Breast epithelium (tissue), 4 donors: Measurements from ENCODE around the gene EXOC3L2. TPM values are rescaled to one million over a fixed set of nuclear protein-coding genes. Genes with fewer than 3 reads are reported as not detected.
A peak's percentile ranks its signal among the peaks of the same experiment; 100 is the strongest.

ENCODE experiments used
- DNase-seq, 2 donors: peaks; one replicate each; pipeline ENCODE4 v3.0.0-alpha.2; 2019; ENCODE audit warnings: low spot score in 2 of 2
- H3K27ac ChIP-seq, 2 donors: fragments of 200-600 bp; sonication (generic) in 1 of 2; one replicate each; pipeline ENCODE4 v1.5.1; 2016 to 2019; ENCODE audit warnings: mild to moderate bottlenecking in 1 of 2
- H3K27me3 ChIP-seq, 2 donors: fragments of 200-600 bp; sonication (generic) in 1 of 2; one replicate each; pipeline versions ENCODE4 v1.5.1 to v1.6.0; 2017 to 2019; ENCODE audit warnings: control low read depth in 1 of 2, mild to moderate bottlenecking in 1 of 2
- H3K36me3 ChIP-seq: fragments of 200-600 bp; one replicate; pipeline ENCODE4 v1.5.1; 2019
- H3K4me1 ChIP-seq, 2 donors: fragments of 200-600 bp; sonication (generic); one replicate each; pipeline ENCODE4 v1.5.1; 2016 to 2019; ENCODE audit warnings: control low read depth in 1 of 2
- H3K4me3 ChIP-seq, 3 donors: fragments of 200-600 bp; sonication (generic); 1 replicate in 2 of 3; 2 replicates in 1 of 3; pipeline ENCODE4 v1.5.1; 2016 to 2019; ENCODE audit warnings: mild to moderate bottlenecking in 3 of 3, moderate library complexity in 2 of 3
- H3K9me3 ChIP-seq, 2 donors: fragments of 200-600 bp; sonication (generic) in 1 of 2; one replicate each; pipeline ENCODE4 v1.5.1; 2016 to 2019; ENCODE audit warnings: control low read depth in 1 of 2
- CTCF ChIP-seq, 3 donors: fragments of 450-650 bp; IDR thresholded peaks; one replicate each; pipeline ENCODE4 v1.5.1; 2016 to 2017; ENCODE audit warnings: antibody characterized with exemption in 3 of 3, mild to moderate bottlenecking in 3 of 3, moderate library complexity in 3 of 3
- POLR2A ChIP-seq: fragments of 450-650 bp; IDR thresholded peaks from one replicate; pipeline ENCODE4 v1.6.1; 2016; ENCODE audit warnings: antibody characterized with exemption, mild to moderate bottlenecking, moderate library complexity
- POLR2AphosphoS5 ChIP-seq, 3 donors: sonication (generic); formaldehyde crosslinking; IDR thresholded peaks; one replicate each; pipeline ENCODE4 v1.6.1; 2017; ENCODE audit warnings: antibody characterized with exemption in 3 of 3
- intact Hi-C: fragments of 100-400 bp; cut with DNase I; formaldehyde crosslinking; loops from one replicate; pipeline ENCODE4 v1.15.1; 2023; ENCODE audit warnings: low total_unique reads
- total RNA-seq, 3 donors: library from RNA; depleted of rRNA; stranded (reverse); fragments of >200 nt; gene quantifications; one replicate each; pipeline ENCODE4 v1.1.0, GENCODE V29; 2016

The EXOC3L2 gene
- total RNA-seq, 3 donors from 2014 or later: 0.44 to 2.3 (median 0.64) TPM

GRCh38 chr19:45164577-45165335, 80.5 kb downstream of the EXOC3L2 start:
- peak; percentile 80 to 85 for DNase-seq
- intact Hi-C loops: loop anchor here (5.0 kb wide), 1 partner anchor 1717 kb away; no protein-coding TSS in a partner anchor

GRCh38 chr19:45163751-45164460, 81.3 kb downstream of the EXOC3L2 start:
- peak overlapping the region; percentile 56 to 61 for H3K27ac ChIP-seq
- no peaks in the 10 kb centered on the region for H3K36me3 ChIP-seq
- no peak for DNase-seq
- TF ChIP-seq POLR2A (no peak), POLR2AphosphoS5 (IDR thresholded peaks at IDR 0.05) (no peak), CTCF (IDR thresholded peaks at IDR 0.05) (no peak)
- no peaks in the 10 kb centered on the region for H3K9me3 ChIP-seq
- H3K27me3 ChIP-seq: peaks cover 0 to 3% of the 10 kb centered on the region in 2 donors
- H3K4me1 ChIP-seq: peaks cover 11 to 16% of the 10 kb centered on the region in 2 donors
- intact Hi-C loops: no loop called here
- peak overlapping the region in 1 of 3 donors; percentile 0 for H3K4me3 ChIP-seq

More at GRCh38 chr19:45164577-45165335, 80.5 kb downstream of the EXOC3L2 start:
- TF ChIP-seq POLR2A (no peak), POLR2AphosphoS5 (IDR thresholded peaks at IDR 0.05) (no peak), CTCF (IDR thresholded peaks at IDR 0.05) (no peak)
- no peaks in the 10 kb centered on the region for H3K9me3 ChIP-seq
- H3K36me3 ChIP-seq: no peaks in the 10 kb centered on the region
- H3K4me3 ChIP-seq: peak overlapping the region in 2 of 3 donors; percentile 0 to 35
- H3K27ac ChIP-seq: peak overlapping the region; percentile 56 to 61
- H3K27me3 ChIP-seq: no peaks in the 10 kb centered on the region
- peaks cover 11 to 16% of the 10 kb centered on the region in 2 donors for H3K4me1 ChIP-seq

- no peaks in the 10 kb centered on the region for H3K9me3 ChIP-seq
- H3K4me3 ChIP-seq: no peak overlapping the region
- peak overlapping the region; percentile 50 to 61 for H3K27ac ChIP-seq
- H3K27me3 ChIP-seq: peaks cover 0 to 7% of the 10 kb centered on the region in 2 donors
- peaks cover 11 to 16% of the 10 kb centered on the region in 2 donors for H3K4me1 ChIP-seq
- H3K36me3 ChIP-seq: no peaks in the 10 kb centered on the region
- intact Hi-C loops: no loop called here
- no peak for DNase-seq
- TF ChIP-seq CTCF (IDR thresholded peaks at IDR 0.05) (no peak), POLR2AphosphoS5 (IDR thresholded peaks at IDR 0.05) (no peak), POLR2A (no peak)
Measured at GRCh38 chr19:45163156-45163555, 82.1 kb downstream of the EXOC3L2 start.

- intact Hi-C loops: no loop called here
- peaks cover 11 to 16% of the 10 kb centered on the region in 2 donors for H3K4me1 ChIP-seq
Measured at GRCh38 chr19:45162608-45163143, 82.5 kb downstream of the EXOC3L2 start.

More at GRCh38 chr19:45162608-45163143, 82.5 kb downstream of the EXOC3L2 start:
- H3K27ac ChIP-seq: peak overlapping the region; percentile 50 to 51
- H3K4me3 ChIP-seq: peak overlapping the region in 2 of 3 donors; percentile 37 to 47
- peak; percentile 67 to 74 for DNase-seq
- TF ChIP-seq POLR2AphosphoS5 (IDR thresholded peaks at IDR 0.05): no peak
- TF ChIP-seq POLR2A: no peak
- H3K36me3 ChIP-seq: no peaks in the 10 kb centered on the region
- H3K9me3 ChIP-seq: no peaks in the 10 kb centered on the region
- peaks cover 0 to 7% of the 10 kb centered on the region in 2 donors for H3K27me3 ChIP-seq

Other genes with a start within 250 kb of the EXOC3L2 start
- 10 to 100 TPM in 1 of 3 donors, 1 to 10 TPM in 2; 5.8 to 12.5 (median 8.2) TPM for gene RELB, start 243.9 kb downstream of the EXOC3L2 start, total RNA-seq
- 10 to 100 TPM; 49.9 to 80.3 (median 57.0) TPM for gene CLASRP, start 206.4 kb downstream of the EXOC3L2 start, total RNA-seq
- 1 to 10 TPM in 2 of 3 donors, under 1 TPM in 1; 0.98 to 1.9 (median 1.3) TPM for gene ZNF296, start 168.9 kb downstream of the EXOC3L2 start, total RNA-seq
- gene GEMIN7, start 166.1 kb downstream of the EXOC3L2 start, total RNA-seq: 10 to 100 TPM; 21.3 to 35.1 (median 22.1) TPM
- 10 to 100 TPM; 18.6 to 50.8 (median 33.8) TPM for gene PPP1R37, start 152.2 kb downstream of the EXOC3L2 start, total RNA-seq
- gene NKPD1, start 84.4 kb downstream of the EXOC3L2 start, total RNA-seq: 1 to 10 TPM in 2 of 3 donors, under 1 TPM in 1; 0.16 to 1.3 (median 1.0) TPM
- 10 to 100 TPM; 29.5 to 54.4 (median 34.7) TPM for gene TRAPPC6A, start 67.2 kb downstream of the EXOC3L2 start, total RNA-seq
- gene BLOC1S3, start 66.6 kb downstream of the EXOC3L2 start, total RNA-seq: 10 to 100 TPM; 10.2 to 13.0 (median 10.6) TPM
- 10 to 100 TPM; 11.0 to 20.0 (median 19.2) TPM for gene MARK4, start 5.9 kb upstream of the EXOC3L2 start, total RNA-seq
- not detected for gene CKM, start 77.5 kb upstream of the EXOC3L2 start, total RNA-seq
- gene KLC3, start 95.3 kb upstream of the EXOC3L2 start, total RNA-seq: 10 to 100 TPM in 1 of 3 donors, 1 to 10 TPM in 1, not detected in 1; 5.6 to 13.5 TPM
- gene ERCC2, start 125.2 kb upstream of the EXOC3L2 start, total RNA-seq: 10 to 100 TPM in 1 of 3 donors, 1 to 10 TPM in 2; 6.4 to 11.5 (median 9.5) TPM
- 10 to 100 TPM in 2 of 3 donors, 1 to 10 TPM in 1; 3.4 to 45.1 (median 34.7) TPM for gene PPP1R13L, start 159.7 kb upstream of the EXOC3L2 start, total RNA-seq
- 1 to 10 TPM; 2.6 to 6.9 (median 5.3) TPM for gene POLR1G, start 161.2 kb upstream of the EXOC3L2 start, total RNA-seq
- gene ERCC1, start 178.5 kb upstream of the EXOC3L2 start, total RNA-seq: 10 to 100 TPM; 89.9 to 96.7 (median 91.2) TPM
- 100 to 1,000 TPM in 1 of 3 donors, 10 to 100 TPM in 2; 29.8 to 109 (median 38.4) TPM for gene FOSB, start 222.6 kb upstream of the EXOC3L2 start, total RNA-seq